ENCODE measurements around the gene FBL. TPM values are rescaled to one million over a fixed set of nuclear protein-coding genes. Genes with fewer than 3 reads are reported as not detected.
"Not testable (repeated sequence)": the region's sequence is repeated elsewhere in the genome, so short reads cannot be mapped to it uniquely, and the experiment has no call there.

FBL gene
- total RNA-seq, 1 experiment from 2014 or later: 575 TPM

DNA sequence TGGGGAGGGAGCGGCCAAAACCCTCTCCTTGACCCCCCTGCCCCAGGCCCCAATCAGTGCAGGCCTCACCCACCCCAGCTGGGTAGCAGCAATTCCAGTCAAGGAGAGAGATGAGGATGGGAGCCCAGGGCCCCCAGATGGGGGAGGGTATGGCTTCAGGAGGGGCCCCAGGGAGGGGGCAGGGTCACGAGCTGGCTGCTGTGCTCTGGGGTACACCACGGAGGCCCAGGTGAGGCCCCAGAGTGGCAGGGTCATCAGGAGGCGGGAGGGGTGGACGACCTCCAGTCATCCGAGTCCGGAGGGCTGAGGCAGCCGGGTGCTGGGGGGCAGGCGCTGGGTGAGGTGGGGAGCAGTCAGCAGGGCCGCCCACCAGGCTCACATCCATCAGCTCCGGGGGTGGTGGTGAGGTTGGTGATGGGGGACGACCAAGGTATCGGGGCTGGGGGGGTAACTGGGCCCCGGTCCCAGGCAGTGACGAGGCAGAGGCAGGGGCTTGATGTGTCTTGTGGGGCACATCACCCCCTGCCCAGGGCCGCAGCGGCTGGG is 20.6 kb downstream of the FBL start:
- DNase-seq (ENCODE audit: low spot score): no peak

DNA sequence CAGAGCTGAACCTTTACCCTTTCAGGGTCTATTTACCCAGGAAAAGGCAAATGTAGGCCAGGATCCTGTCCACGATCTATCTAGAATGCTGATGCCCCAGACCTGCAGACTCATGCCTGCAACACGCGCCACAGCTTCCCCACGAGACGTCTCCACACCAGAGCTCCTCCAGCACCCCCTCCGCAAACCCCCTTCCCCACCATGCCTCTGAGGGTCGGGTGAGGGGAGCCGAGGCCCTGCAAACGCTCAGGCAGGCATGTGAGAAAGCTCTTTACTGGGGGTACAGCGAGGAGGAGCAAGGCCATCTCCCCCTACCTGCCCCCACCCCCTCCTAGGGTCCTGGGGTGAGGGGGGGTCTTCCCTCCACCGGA is 21.1 kb downstream of the FBL start:
- no peak for DNase-seq (ENCODE audit: low spot score)

DNA sequence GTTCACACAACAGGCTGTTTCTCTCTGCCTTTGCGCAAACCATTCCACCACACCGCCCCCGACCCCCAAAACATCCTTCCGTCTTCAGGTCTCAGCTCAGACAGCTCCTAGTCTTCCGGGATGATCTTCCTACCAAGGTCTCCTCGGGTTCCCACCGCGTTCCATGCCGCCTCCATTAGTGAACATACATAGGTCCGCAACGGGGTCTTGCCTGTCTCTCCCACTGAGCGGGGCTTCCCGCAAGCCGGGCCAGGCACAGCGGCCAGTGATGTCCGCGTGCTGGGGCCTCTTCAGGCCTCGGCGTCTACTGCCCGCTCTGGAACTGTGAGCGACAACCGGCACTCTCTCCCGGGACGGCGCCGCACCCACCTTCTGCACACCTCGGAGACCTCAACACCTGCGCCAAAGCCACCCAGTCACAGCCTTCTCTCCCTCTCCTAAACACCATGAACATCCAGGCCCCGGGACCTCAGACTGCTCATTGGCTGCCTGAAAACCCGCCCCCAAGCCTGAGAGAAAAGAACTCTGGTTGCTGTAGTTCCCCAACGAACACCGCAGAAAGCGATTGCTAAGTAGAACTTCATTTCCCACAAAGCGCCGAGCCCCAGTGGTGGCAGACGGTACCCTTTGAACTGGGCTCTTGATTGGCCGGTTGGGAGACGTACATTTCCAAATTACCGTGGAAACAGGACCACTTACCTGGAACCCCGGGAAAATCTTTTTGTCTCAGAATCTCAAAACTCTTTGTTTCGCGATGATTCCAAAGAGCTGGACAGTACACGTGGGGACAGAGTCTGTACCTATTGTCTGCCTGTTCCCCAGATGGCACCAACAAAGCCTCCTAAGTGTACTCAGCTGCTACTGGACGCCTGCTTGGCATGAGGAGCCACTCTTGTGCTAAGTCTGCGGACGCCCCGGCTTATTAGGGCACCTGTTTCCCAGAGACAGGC is 21.8 kb downstream of the FBL start:
- DNase-seq (ENCODE audit: low spot score): peak; percentile 89

DNA sequence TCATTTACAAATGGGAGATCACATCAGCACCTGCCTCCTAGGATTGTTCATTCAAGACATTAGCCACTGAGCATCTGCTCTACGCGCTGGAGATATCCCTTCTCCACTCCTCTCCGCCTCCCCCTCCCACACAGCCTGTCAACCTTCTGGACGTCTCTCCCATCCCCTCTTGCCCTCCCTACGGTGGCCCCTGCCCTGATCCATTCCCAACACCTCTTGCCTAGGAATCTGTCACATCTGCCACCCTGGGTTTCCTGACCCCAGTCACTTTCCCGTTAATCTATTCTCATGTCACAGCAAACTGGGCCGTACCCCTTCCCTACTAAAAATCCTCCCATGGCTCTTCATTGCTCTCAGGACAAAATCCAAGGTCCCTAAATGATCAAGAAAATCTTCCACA is 22.5 kb downstream of the FBL start:
- no peak for DNase-seq (ENCODE audit: low spot score)

DNA sequence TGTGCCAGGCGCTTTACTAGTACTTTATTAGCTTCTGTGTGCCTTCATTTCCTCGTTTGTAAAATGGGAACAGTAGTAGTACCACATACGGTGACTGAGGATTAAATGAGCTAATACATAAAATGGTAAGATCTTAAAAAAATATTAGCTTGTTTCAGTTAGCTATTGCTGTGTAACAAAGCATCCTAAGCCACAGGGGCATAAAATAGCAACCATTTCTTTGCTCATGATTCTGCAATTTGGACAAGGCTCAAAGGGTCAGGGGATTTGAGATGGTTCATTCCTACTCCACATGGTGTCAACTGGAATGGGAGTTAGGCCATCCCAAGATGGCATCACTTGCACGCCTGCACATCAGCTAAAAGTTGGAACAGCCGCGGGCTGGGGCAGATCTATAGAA is 25.5 kb downstream of the FBL start:
- DNase-seq (ENCODE audit: low spot score): no peak

DNA sequence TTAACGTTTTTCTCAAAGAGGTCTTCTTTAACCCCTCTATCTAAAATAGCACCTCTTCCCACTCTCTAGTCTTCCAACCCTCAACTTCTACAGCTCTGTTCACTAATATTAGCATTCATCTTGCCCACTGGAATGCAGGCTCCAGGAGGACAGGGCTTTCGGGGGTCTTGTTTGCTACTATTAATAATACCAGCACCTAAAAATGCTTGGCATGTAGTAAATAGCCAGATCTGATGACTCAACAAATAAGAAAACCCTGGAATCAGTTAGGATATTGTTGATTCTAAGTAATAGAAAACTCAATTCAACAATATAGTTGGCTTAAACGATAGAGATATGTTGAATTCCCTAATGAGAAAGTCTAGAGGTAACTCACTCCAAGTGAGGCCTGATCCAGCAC is 26.4 kb downstream of the FBL start:
- DNase-seq (ENCODE audit: low spot score): no peak

DNA sequence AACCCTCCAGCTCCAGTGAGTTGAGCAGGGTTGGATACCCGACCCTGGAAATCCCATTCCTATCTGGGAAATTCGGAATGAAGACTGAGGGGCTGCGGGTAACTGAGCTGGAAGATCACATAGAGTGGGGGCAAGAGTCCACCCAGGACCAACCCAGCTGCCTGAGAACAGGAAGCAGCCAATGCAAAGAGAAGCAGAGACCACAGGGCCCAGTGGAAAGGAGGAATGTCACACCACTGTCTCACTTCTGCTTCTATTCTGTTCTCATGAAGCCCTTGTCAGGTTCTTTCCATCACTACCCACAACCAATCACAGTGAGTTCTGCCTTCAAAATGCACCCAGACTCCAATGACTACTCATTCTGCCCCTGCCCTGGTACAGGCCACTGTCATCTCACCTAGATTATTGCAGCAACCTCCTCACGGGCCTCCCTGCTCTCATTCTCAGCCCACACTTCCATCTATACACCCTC is 27.5 kb downstream of the FBL start:
- no peak for DNase-seq (ENCODE audit: low spot score)

DNA sequence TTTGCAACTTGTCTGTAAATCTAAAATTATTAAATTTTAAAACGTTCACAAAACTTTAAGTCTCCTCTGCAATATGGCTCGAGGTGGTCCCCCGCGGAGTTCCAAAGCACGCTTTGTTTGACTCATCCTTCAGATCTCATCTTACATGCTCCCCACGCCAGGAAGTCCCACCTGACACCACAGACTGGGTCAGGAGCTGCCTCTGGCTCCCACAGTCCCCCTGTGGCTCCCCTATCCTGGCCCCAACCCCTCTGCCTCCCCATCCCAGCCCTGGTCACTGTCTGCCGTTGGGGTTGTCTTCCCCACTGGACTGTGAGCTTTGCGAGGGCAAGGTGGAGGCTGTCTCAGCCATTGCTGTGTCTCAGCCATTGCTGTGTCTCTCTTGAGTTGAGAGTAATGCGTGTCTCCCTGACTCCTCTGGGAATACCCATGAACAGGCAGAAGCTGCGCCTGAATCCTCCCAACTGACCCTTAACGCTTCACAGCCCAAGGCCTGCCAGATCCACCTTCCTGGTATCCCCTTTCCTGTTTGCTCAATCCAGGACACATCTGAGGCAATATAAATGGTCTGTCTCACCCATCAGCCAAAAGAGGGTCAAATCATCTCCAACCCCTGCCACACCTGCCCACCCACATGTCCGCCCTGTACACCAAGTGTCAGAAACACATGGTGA is 28.2 kb downstream of the FBL start:
- DNase-seq (ENCODE audit: low spot score): no peak

DNA sequence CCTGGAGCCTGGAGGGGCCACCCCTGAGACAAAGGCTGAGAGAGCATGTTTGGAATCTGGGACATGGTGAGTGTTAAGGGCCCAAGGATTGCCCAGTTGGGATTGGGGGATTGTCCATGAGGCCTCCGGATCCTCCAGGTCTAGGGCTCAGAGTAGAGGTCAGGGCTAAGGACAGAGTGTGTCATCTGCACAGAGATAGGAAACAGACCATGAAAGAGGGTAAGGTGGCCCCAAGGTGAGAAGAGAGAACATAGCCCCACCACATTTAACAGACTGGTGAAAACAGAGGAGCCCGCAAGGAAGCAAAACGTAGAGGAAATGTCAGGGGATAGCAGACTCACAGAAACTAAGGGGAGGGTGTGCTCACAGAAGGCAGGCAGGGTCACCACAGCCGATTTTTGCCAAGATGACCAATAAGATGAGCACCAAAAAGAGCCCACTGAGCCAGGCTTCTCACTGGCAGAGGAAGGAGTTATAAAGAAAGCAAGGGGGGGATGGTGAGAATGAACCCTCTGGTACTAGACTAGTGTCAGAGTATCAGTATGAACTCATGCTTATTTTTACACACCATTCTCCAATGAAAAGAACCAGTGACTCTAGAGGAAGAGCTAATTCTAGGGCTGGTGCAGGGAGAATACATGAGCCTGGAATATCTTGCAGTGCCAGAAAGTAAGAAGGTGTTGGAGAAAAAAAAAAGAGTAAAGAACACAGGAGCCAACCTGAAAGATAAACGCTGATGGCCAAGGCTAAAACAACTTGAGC is 29.7 kb downstream of the FBL start:
- DNase-seq (ENCODE audit: low spot score): no peak

DNA sequence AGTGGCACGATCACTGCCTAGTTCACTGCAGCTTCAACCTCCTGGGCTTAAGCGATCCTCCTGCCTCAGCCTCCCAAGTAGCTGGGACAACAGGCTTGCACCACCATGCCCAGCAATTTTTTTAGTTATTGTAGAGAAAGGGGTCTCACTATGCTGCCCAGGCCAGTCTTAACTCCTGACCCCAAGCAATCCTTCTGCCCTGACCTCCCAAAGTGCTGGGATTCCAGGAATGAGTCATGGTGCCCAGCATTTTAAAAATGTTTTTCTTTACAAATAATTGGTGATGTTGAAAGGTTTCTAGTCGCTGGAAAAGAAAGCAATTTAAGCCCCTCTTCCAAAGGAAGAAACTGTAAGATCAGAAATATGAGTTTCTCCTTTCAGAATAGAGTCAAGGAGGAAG is 31.6 kb downstream of the FBL start:
- no peak for DNase-seq (ENCODE audit: low spot score)

DNA sequence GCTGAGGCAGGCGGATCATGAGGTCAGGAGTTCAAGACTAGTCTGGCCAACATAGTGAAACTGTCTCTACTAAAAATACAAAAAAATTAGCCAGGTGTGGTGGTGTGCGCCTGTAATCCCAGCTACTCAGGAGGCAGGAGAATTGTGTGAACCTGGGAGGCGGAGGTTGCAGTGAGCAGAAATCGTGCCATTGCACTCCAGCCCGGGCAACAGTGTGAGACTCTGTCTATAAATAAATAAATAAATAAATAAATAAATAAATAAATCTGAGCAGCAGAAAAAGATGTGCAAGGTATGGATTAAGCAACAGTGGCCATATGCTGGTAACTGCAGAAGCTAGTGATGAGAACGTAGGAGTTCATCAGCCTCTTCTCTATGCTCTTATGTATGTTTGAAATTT is 32.1 kb downstream of the FBL start:
- not testable (repeated sequence) for DNase-seq (ENCODE audit: low spot score)

DNA sequence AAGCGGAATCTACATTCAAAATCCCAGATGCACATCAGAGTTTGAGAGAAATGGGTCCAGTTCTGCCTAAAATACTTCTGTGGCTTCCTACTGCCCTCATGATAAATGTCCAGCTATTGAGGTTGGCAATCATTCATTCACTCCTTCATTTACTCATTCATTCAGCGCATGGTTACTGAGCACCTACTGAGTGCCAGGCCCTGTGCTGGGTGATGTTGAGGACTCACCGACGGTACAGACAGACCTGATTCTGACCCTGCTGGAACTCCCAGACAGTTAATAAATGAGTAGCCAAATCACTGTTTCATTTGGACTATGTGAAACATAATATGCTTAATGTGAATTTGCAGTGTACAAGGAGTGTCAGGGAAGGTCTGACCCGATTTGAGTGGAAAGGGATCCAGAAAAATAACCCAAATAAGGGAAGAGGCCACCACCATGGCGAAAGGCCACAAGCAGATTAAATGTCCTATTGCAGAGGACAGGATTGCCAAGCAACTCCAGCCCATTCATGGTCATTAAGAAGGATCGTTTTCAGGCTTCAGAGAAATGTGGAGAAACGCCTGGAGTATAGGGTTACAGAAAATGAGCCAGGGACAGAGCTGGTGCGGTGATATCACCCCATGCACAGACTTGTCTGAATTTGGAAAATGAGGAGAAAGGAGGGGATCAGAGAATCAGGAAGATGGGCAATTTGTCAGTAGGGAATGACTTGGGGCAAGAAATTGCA is 32.8 kb downstream of the FBL start:
- DNase-seq (ENCODE audit: low spot score): no peak

DNA sequence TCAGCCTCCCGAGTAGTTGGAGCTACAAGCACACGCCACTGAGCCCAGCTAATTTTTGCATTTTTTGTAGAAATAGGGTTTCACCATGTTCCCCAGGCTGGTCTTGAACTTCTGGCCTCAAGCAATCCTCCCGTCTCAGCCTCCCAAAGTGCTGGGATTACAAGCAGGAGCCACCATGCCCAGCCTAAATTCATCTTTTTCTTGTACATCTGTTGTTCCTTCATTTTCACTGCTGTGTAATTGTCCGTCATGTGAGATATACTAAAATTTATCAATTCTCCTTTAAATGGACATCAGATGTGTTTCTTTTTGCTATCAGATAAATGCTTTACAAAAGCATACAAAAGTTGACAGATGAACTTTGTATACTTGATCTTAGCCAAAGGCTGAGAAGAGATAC is 35.1 kb downstream of the FBL start:
- no peak for DNase-seq (ENCODE audit: low spot score)

DNA sequence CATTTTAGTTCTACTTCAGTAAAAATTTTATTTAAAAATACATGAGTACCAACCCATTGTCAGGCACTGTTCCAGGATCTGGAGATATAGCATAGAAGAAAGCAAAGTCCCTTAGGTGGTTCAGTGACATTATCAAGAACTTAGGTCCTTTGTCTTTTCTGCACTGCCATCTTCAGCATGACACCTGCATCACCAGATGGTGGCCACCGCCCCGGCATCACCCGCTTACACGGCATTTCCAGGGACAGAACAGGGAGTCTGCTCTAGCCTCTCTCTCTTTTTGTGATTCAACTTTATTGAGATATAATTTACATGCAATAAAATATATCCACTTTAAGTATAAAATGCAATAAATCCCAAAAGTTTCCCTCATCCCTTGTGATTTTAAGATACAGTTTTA is 35.8 kb downstream of the FBL start:
- DNase-seq (ENCODE audit: low spot score): no peak

DNA sequence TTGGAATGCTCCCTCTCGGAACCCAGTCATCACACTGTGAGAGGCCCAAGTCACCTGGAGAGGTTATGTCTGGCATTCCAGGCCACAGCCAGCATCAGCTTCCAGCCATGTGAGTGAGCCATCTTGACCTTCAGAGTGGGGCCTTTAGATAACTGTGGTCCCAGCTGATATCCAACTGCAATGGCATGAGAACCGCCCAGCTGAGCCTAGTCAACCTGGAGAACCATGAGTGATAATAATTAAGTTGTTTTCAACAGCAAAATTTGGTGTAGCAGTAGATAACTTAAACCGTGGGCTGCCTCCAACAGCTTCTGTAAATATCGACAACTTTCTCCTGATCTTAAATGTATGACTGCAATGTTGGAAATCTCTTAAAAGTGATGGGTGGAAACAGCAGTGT is 36.8 kb downstream of the FBL start:
- no peak for DNase-seq (ENCODE audit: low spot score)

DNA sequence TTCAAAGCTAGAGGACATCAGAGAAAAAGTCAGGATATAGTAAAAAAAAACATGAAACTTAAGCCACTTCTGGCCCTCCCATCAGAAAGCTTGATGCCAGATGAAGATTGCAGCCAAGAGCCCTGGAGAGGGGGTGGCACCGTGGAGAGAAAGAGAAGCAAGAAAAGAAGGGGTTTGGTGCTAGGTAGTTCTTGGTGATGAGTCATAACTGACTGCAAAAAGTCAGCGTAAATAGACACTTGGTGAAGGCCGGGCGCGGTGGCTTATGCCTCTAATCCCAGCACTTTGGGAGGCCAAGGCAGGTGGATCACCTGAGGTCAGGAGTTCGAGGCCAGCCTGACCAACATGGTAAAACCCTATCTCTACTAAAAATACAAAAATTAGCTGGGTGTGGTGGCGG is 37.5 kb downstream of the FBL start:
- not testable (repeated sequence) for DNase-seq (ENCODE audit: low spot score)

DNA sequence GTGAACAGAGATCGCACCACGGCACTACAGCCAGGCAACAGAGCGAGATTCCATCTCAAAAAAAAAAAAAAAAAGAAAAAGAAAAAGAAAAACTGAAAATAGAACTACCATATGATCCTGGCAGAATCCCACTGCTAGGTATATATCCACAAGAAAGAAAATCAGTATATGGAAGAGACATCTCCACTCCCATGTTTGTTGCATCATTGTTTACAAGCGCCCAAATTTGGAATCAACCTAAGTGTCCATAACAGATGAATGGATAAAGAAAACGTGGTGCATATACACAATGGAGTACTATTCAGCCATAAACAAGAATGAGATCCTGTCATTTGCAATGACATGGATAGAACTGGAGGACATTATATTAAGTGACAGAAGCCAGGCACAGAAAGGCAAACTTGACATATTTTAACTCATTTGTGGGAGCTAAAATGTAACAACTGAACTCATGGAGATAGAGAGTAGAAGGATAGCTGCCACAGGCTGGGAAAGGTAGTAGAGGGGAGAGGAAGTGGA is 38.3 kb downstream of the FBL start:
- DNase-seq (ENCODE audit: low spot score): no peak

DNA sequence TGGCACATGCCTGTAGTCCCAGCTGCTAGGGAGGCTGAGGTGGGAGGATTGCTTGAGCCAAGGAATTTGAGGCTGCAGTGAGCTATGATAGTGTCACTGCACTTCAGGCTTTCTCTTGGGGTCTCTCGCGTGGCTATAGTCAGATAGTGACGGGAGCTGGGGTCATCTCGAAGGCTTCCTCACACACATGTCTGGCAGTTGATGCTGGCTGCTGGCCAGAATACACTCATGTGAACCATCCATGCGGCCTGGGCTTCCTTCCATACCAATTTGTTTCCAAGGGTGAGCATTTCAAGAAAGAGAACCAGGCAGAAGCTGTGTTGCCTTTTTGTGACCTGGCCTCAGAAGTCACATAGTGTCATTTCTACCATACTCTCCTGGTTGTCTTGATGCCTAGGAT is 41.1 kb downstream of the FBL start:
- DNase-seq (ENCODE audit: low spot score): no peak

DNA sequence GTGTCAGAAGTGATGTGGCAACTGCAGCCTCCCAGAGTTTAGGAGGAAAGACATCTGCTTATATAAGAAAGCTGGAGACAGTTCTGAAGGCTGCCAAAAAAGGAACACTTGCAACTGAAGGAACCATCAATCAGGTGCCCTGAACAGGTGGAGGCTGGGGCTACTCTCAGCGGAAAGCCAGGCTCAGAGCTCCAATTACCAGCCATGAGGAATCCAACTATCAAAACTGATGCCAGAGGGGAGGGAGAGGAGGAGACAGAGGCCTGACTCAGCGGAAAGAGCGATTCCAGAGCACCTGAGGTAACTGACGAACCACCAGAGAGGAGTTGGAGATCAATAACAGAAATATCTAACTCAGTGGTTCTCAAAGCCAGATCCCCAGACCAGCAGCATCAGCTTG is 43.2 kb downstream of the FBL start:
- no peak for DNase-seq (ENCODE audit: low spot score)

DNA sequence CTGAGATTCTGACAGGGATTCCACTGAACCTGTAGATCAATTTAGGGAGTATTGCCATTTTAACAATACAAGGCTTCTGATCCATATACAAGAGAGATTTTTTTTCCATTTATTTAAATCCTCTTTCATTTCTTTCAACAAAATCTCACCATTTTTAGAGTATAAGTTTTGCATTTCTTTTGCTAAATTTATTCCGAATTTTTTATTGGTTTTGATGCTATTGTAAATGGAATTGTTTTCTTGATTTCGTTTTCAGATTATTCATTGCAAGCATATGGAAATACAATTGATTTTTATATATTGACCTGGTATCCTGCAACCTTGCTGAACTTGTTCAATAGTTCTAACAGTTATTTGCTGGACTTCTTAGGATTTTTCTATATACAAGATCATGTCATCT is 49.1 kb downstream of the FBL start:
- DNase-seq (ENCODE audit: low spot score): no peak

DNA sequence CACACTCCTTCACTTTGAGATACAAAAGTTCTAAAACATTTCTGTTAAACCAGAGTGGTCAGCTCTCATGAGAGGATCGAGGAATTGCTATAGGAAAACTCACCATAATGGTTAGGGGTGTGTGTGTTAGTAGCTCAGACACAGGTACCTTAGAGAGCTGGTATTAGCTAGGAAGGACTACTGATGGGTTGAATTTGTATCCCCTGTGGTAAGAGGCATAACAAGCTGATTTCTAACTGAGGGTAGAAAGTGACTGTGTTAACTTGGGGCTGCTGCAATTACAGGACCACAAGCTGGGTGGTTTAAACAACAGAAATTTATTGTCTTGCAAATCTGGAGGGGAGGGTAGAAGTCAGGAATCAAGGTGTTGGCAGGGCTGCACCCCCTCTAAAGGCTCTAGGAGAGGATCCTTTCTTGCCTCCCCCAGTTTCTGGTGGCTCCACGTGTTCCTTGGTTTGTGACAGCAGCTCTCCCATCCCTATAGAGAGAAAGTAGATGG is 50.1 kb downstream of the FBL start:
- no peak for DNase-seq (ENCODE audit: low spot score)

All from HT-29 (cell line).